Measurements from ENCODE around the gene STMN3.

Gene STMN3

GRCh38 chr20:63653041-63653973 lies at the start of gene STMN3:
STMN3 (minus strand) TSS chr20:63653424; CDS start chr20:63653345, 79 bp downstream.
- DNase-seq (ENCODE audit: extremely low read depth in 1 of 2, low read depth in 1 of 2): peak in 1 of 2 donors; percentile 59

- DNase-seq (ENCODE audit: extremely low read depth in 1 of 2, low read depth in 1 of 2): no peak
Observed at GRCh38 chr20:63702036-63702665, 48.9 kb upstream of the STMN3 start.

- no peak for DNase-seq (ENCODE audit: extremely low read depth in 1 of 2, low read depth in 1 of 2)
Observed at GRCh38 chr20:63701329-63702035, 48.3 kb upstream of the STMN3 start.

- DNase-seq (ENCODE audit: extremely low read depth in 1 of 2, low read depth in 1 of 2): no peak
Observed at GRCh38 chr20:63701051-63701328, 47.8 kb upstream of the STMN3 start.

GRCh38 chr20:63700199-63701050 lies 47.2 kb upstream of the STMN3 start:
- no peak for DNase-seq (ENCODE audit: extremely low read depth in 1 of 2, low read depth in 1 of 2)

- DNase-seq (ENCODE audit: extremely low read depth in 1 of 2, low read depth in 1 of 2): no peak
Observed at GRCh38 chr20:63699466-63700198, 46.4 kb upstream of the STMN3 start.

- peak in 1 of 2 donors; percentile 56 for DNase-seq (ENCODE audit: extremely low read depth in 1 of 2, low read depth in 1 of 2)
Observed at GRCh38 chr20:63698739-63699465, 45.7 kb upstream of the STMN3 start.

GRCh38 chr20:63697868-63698545 lies 44.8 kb upstream of the STMN3 start:
- DNase-seq (ENCODE audit: extremely low read depth in 1 of 2, low read depth in 1 of 2): no peak

GRCh38 chr20:63697357-63697867 lies 44.2 kb upstream of the STMN3 start:
- DNase-seq (ENCODE audit: extremely low read depth in 1 of 2, low read depth in 1 of 2): no peak

GRCh38 chr20:63696628-63697356 lies 43.6 kb upstream of the STMN3 start, which contains the start of gene TNFRSF6B:
TNFRSF6B (plus strand) TSS chr20:63696652; CDS start chr20:63696768, 116 bp downstream.
- DNase-seq (ENCODE audit: extremely low read depth in 1 of 2, low read depth in 1 of 2): no peak

GRCh38 chr20:63696306-63696627 lies 43.0 kb upstream of the STMN3 start:
- no peak for DNase-seq (ENCODE audit: extremely low read depth in 1 of 2, low read depth in 1 of 2)

GRCh38 chr20:63695424-63696305 lies 42.4 kb upstream of the STMN3 start:
- DNase-seq (ENCODE audit: extremely low read depth in 1 of 2, low read depth in 1 of 2): no peak

GRCh38 chr20:63694584-63695423 lies 41.6 kb upstream of the STMN3 start:
- DNase-seq (ENCODE audit: extremely low read depth in 1 of 2, low read depth in 1 of 2): no peak

- DNase-seq (ENCODE audit: extremely low read depth in 1 of 2, low read depth in 1 of 2): no peak
Observed at GRCh38 chr20:63693733-63694583, 40.7 kb upstream of the STMN3 start.

GRCh38 chr20:63693083-63693732 lies 40.0 kb upstream of the STMN3 start:
- no peak for DNase-seq (ENCODE audit: extremely low read depth in 1 of 2, low read depth in 1 of 2)
